ENCODE data around the gene TTLL7. TPM values are rescaled to one million over a fixed set of nuclear protein-coding genes. Genes with fewer than 3 reads are reported as not detected.

TTLL7 gene
- total and polyA plus RNA-seq, 9 of the 15 experiments (the other 6 are each of a cell fraction or from before 2014, with no cell fraction given): 0.63 to 2.6 (median 1.7) TPM

- no peaks in the 10 kb centered on the region; a peak in 1 of 5 replicates for H3K27me3 ChIP-seq (ENCODE audit: control insufficient read depth in 2 of 2, insufficient read depth in 2 of 2, low read length in 2 of 2)
- H3K79me2 ChIP-seq (ENCODE audit: control insufficient read depth, insufficient read depth, low read length): no peaks in the 10 kb centered on the region
- intact Hi-C loops (cut with micrococcal nuclease) (loop anchor here (5.0 kb wide), 1 partner anchor 123 kb away; no protein-coding TSS in a partner anchor), in situ Hi-C loops (cut with MboI) (no loop called here)
- peak; percentile 98 for ATAC-seq
- FAIRE-seq: no peak
- H3K9me3 ChIP-seq (replicated peaks; ENCODE audit: control insufficient read depth, insufficient read depth, low read depth, low read length): no peaks in the 10 kb centered on the region
- H2AFZ ChIP-seq (ENCODE audit: low read depth, low read length): peak overlapping the region; percentile 94
- no peaks in the 10 kb centered on the region for H3K9me1 ChIP-seq (ENCODE audit: control insufficient read depth, insufficient read depth, low read length)
- peak overlapping the region; percentile 85 for H3K27ac ChIP-seq (ENCODE audit: extremely low read depth, low read depth, low read length)
- H3K4me3 ChIP-seq: peak overlapping the region; percentile 64
- peak; percentile 76 to 83 (median 82) for DNase-seq (ENCODE audit: extremely low read depth in 1 of 4, low spot score in 3 of 4)
- BruUV-seq (replicated peaks): no TSS peak
- POLR2A ChIA-PET: interaction anchor here (0.6 to 1.3 kb wide), 3 partner anchors 8 to 247 kb away, joined by 3 to 4 read pairs (median 4); no protein-coding TSS in a partner anchor
- H3K9ac ChIP-seq (ENCODE audit: insufficient read depth in 1 of 2, low read depth in 2 of 2, low read length in 2 of 2): peak overlapping the region; percentile 90 to 100
- CTCF ChIA-PET (ENCODE audit: low intra/inter-chr PET ratio): interaction anchor here (0.5 kb wide), 1 partner anchor 299 kb away, joined by 7 read pairs; no protein-coding TSS in a partner anchor
- H3K36me3 ChIP-seq (ENCODE audit: control insufficient read depth, insufficient read depth, low read length): no peaks in the 10 kb centered on the region
- H3K4me1 ChIP-seq (replicated peaks in 1 of 2; ENCODE audit: control insufficient read depth in 2 of 2, insufficient read depth in 2 of 2, low read length in 2 of 2): peaks cover 3 to 11% of the 10 kb centered on the region in 2 experiments; a peak in 2 of 5 replicates
- H3K4me2 ChIP-seq (ENCODE audit: insufficient read depth, low read length): peak overlapping the region; percentile 86
- WGBS (ENCODE audit: insufficient coverage, low coverage, missing lambda C conversion rate): 1% methylated on average over 25 of the region's 26 CpGs
- no peaks in the 10 kb centered on the region for H4K20me1 ChIP-seq (replicated peaks; ENCODE audit: control insufficient read depth, insufficient read depth, low read length)
- peak; percentile 18 for TF ChIP-seq PCBP1 (IDR thresholded peaks at IDR 0.05; ENCODE audit: low read depth, low read length, poor library complexity, severe bottlenecking)
- TF ChIP-seq NEUROD1 (IDR thresholded peaks at IDR 0.05; ENCODE audit: borderline replicate concordance, low read depth, low read length, partially characterized antibody): no peak
- no peak for TF ChIP-seq DPF2 (IDR thresholded peaks at IDR 0.05)
- peak; percentile 70 to 87 for TF ChIP-seq E2F6 (IDR thresholded peaks at IDR 0.05; ENCODE audit: borderline replicate concordance in 1 of 2, extremely low read depth in 1 of 2, insufficient read depth in 1 of 2, insufficient read length in 1 of 2, low read depth in 1 of 2, low read length in 1 of 2, poor library complexity in 1 of 2, severe bottlenecking in 1 of 2)
- TF ChIP-seq CHAMP1 (IDR thresholded peaks at IDR 0.05): no peak
- no peak for TF ChIP-seq HNRNPUL1 (IDR thresholded peaks at IDR 0.05; ENCODE audit: low read length)
- TF ChIP-seq RBFOX2 (IDR thresholded peaks at IDR 0.05; ENCODE audit: low read depth, low read length): no peak
- TF ChIP-seq MAZ (CRISPR knock-in tag; conservative IDR thresholded peaks at IDR 0.05 in 1 of 2, IDR thresholded peaks at IDR 0.05 in 1 of 2): 0 out of 4 replicates have a peak, but pooled peaks of 1 of the 2 experiments have one; percentile 6
- no peak for TF ChIP-seq ZNF124 (CRISPR knock-in tag; IDR thresholded peaks at IDR 0.05)
- no peak for TF ChIP-seq MEF2A (IDR thresholded peaks at IDR 0.05; ENCODE audit: control insufficient read depth, low read depth, low read length)
- TF ChIP-seq ZNF584 (CRISPR knock-in tag; IDR thresholded peaks at IDR 0.05; ENCODE audit: low read depth): no peak
- TF ChIP-seq CREM (IDR thresholded peaks at IDR 0.05; ENCODE audit: low read depth): 0 out of 2 replicates have a peak, but pooled peaks have one; percentile 0
- 0 out of 2 replicates have a peak, but pooled peaks have one; percentile 0 for TF ChIP-seq CBFA2T3 (IDR thresholded peaks at IDR 0.05)
- no peak for TF ChIP-seq FOS (IDR thresholded peaks at IDR 0.05; ENCODE audit: extremely low read depth, insufficient read length)
- TF ChIP-seq NFXL1 (CRISPR knock-in tag; IDR thresholded peaks at IDR 0.05): no peak
- no peak for TF ChIP-seq HSF4 (CRISPR knock-in tag; IDR thresholded peaks at IDR 0.05; ENCODE audit: borderline replicate concordance)
- no peak for TF ChIP-seq NFIX (CRISPR knock-in tag; IDR thresholded peaks at IDR 0.05; ENCODE audit: low read depth)
- no peak; the same call in 1 of the 2 replicates for TF ChIP-seq NBN (IDR thresholded peaks at IDR 0.05; ENCODE audit: low read depth)
- TF ChIP-seq RFX1 (IDR thresholded peaks at IDR 0.05): peak; percentile 55
Measured at GRCh38 chr1:83999316-83999819, 436 bp upstream of the TTLL7 start.
